ENCODE data around the gene DDX41.
"Not testable (repeated sequence)": the region's sequence is repeated elsewhere in the genome, so short reads cannot be mapped to it uniquely, and the experiment has no call there.

DDX41 gene

GRCh38 chr5:177516601-177517568 lies at the start of gene DDX41:
Gene DDX41 (minus strand): TSS chr5:177516961. CDS start chr5:177516945, 16 bp downstream.
- DNase-seq (ENCODE audit: low read depth in 2 of 2), result peak; percentile 93 to 94

- DNase-seq (ENCODE audit: low read depth in 2 of 2), result no peak
Observed at GRCh38 chr5:177565046-177565445, 48.3 kb upstream of the DDX41 start.

GRCh38 chr5:177559446-177559941 lies 42.7 kb upstream of the DDX41 start:
- DNase-seq (ENCODE audit: low read depth in 2 of 2), result not testable (repeated sequence)

- no peak for DNase-seq (ENCODE audit: low read depth in 2 of 2)
Observed at GRCh38 chr5:177557796-177558195, 41.0 kb upstream of the DDX41 start.

- no peak for DNase-seq (ENCODE audit: low read depth in 2 of 2)
Observed at GRCh38 chr5:177557041-177557647, 40.4 kb upstream of the DDX41 start.

DNA sequence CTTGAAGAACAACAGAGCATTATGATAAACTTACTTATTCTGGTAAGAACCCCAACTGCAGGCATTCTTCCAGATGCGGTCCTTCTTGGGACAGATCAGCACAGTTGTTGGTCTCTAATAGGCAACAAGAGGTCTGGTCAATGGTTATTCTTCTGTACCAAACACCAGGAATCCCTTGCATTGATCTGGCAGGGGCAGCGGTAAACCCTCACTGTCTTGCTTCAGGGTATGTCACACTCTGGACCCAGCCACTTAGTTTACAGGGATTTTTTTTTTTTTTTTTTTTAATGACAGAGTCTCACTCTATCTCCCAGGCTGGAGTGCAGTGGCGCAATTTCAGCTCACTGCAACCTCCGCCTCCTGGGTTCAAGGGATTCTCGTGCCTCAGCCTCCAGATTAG lies 38.9 kb upstream of the DDX41 start:
- DNase-seq (ENCODE audit: low read depth in 2 of 2), result no peak

- DNase-seq (ENCODE audit: low read depth in 2 of 2), result no peak
Observed at GRCh38 chr5:177555228-177555627, 38.5 kb upstream of the DDX41 start.

GRCh38 chr5:177554474-177555111 lies 37.8 kb upstream of the DDX41 start, which contains the start of gene FAM193B:
Gene FAM193B (minus strand): TSS chr5:177554563. CDS start chr5:177554458, 105 bp downstream.
- DNase-seq (ENCODE audit: low read depth in 2 of 2), result peak; percentile 93 to 95

- peak in 1 of 2 donors; percentile 15 for DNase-seq (ENCODE audit: low read depth in 2 of 2)
Observed at GRCh38 chr5:177553671-177554429, 37.1 kb upstream of the DDX41 start.

DNA sequence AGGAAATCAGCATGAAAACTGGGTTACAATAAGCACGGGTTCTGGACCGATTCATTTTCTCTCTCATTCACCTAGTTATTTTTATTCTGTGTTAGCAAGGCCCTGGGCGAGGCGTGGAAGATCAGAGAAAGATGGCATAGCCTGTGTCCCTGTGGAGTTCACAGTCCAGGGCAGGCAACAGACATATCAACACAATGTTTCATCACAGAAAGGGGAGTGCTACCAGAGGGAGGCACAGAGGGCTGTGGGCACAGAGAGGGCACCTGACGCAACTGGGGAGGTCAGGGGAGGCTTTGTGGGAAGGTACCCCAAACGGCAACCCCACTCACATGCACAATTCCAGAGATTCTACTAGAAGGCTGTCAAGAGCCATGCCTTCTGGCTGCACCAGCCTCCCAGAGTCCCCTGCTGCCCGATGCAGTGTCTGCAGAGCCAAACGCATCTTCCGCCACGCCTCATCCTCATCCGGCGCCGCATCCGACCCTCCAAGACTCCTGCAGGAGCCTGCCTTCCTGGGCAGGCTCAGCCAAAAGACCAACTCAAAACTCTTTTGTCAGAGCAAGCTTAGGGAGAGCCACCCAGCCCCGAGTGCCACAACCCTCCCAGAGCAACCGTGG lies 36.2 kb upstream of the DDX41 start:
- DNase-seq (ENCODE audit: low read depth in 2 of 2), result no peak

DNA sequence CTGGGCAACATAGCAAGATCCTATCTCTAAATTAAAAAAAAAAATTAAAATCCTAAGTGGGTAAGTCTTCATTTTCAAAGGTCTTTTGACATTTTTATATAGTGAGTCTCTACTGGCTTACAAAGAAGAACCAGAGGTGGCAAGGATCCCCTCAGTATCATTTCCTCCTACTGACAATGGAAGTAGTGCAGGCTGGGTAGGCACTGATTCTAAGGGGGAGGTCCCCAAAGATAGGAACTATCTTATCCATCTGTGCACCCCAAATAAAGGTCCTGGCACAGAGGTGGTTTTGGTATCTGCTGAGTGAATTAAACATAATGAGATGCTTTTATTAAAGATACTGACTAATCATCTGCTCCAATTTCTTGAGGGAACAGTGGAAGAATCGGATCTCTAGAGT lies 33.4 kb upstream of the DDX41 start:
- DNase-seq (ENCODE audit: low read depth in 2 of 2), result no peak

DNA sequence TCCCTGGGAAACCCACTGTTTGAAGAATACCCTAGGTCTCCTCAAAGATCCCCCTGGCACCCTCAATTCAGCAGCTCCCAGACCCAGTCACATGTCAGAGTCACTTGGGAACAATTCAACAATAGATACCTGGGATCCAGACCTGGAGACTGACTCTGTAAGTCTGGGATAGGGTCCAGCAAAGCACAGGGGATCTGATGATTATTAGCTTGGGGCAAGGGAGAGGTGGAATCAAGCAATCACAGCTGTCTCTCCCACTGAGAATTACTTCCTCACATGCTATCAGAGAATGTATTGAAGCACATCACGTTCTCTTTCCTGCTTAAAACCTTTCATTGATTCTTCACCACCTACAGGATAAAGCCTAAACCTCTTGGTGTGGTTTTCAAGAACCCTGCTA lies 31.7 kb upstream of the DDX41 start:
- DNase-seq (ENCODE audit: low read depth in 2 of 2), result no peak

GRCh38 chr5:177547736-177548135 lies 31.0 kb upstream of the DDX41 start:
- DNase-seq (ENCODE audit: low read depth in 2 of 2), result no peak

- DNase-seq (ENCODE audit: low read depth in 2 of 2), result no peak
Observed at GRCh38 chr5:177546258-177546741, 29.5 kb upstream of the DDX41 start.

DNA sequence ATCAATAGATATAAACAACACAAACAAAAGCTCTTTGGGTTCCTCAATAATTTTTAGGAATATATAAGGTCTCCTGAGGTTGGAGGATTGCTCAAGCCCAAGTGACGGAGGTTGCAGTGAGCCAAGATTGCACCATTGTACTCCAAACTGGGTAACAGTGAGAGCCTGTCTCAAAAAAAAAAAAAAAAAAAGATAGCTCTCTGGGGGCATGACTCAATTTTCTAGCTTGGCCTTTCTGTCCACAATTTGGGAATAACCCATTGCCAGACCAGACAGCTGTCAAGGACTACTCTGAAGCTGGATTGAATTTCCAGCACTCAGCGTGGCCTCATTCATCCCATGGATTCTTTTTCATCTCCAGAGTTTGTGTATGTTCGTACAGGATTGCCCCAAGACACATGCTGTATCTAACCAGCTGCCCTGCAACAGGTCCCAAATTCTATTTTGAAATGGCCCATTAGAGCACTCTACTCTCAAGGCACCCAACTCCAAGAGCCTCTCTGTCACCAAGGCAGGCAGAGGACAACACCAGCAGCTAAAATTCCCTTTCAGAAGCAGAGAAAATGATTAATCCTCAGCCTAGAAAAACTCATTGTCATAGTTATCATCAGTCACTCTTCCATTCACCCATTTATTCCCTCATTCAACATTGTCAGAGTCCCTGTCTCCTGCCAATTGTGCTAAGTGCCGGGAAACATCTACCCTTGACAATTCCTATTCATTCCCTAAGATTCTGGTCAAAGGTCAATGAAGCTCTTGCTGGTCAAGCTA lies 28.9 kb upstream of the DDX41 start:
- no peak for DNase-seq (ENCODE audit: low read depth in 2 of 2)

DNA sequence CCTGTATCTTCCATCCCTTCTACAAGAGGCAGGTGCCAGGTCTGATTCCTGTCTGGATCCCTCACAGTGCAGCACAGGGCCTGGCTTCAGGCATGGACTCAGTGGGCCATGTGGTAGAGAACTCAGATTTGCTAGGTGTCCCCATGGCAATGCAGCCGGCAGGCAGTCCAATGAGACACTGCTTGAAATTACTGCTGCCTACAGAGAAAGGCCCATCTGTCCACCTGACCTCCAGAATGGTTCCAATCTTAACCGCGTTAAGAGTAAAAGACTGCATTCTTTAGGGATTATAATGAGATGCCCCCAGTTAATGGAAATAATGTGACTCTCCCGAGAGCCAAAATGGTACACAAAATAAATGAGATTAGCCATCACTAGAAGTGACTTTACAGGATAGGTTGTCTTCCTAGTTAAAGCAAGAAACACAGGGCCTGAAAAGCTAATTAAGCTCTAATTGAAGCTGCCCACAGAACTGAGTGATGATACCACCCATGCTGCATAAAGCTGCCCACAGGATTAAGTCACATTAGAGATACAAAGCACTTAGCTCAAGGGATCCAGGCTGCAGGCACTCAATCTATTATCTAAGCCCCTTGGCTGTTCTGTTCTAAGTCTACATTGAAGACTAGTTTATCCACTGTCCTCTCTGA lies 26.2 kb upstream of the DDX41 start:
- no peak for DNase-seq (ENCODE audit: low read depth in 2 of 2)

- no peak for DNase-seq (ENCODE audit: low read depth in 2 of 2)
Observed at GRCh38 chr5:177540438-177540837, 23.7 kb upstream of the DDX41 start.

- DNase-seq (ENCODE audit: low read depth in 2 of 2), result no peak
Observed at GRCh38 chr5:177539411-177539810, 22.6 kb upstream of the DDX41 start.

DNA sequence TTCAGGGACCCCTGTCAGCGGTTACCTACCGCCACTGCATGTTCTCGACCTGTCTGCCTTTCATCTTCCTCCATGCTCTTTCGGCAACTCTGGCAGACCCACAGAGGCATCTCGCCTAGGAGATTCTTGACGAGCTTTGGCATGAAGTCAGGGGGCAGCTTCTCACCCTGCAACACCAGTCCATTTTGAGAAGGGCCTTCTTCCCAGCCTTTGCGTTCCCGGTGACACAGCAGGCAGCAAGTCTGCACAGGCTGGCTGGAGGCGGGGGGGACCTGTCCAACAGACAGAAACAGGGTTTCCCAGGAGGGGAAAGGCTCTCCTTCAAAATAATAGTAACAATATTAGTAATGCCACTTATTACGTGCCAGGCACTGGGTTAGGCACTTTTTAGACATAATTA lies 22.1 kb upstream of the DDX41 start:
- DNase-seq (ENCODE audit: low read depth in 2 of 2), result no peak

All from stimulated activated CD8-positive, alpha-beta memory T cell treated with anti-CD3 and anti-CD28 coated beads, Interleukin-15, amount 100 ng/mL, for 48 hours (primary cell).